H1 (cell line): ENCODE results near the gene HMCN1. TPM values are rescaled to one million over a fixed set of nuclear protein-coding genes. Genes with fewer than 3 reads are reported as not detected.

ENCODE experiments used
- CHD1 ChIP-seq: IDR thresholded peaks from 2 replicates; pipeline ENCODE4 v1.6.1; 2012; ENCODE audit warnings: low read depth, low read length, improper control_type of control experiment
- CHD7 ChIP-seq: fragments of 300-600 bp; sonication (generic); IDR thresholded peaks from 2 replicates; pipeline ENCODE4 v1.7.1; 2012; ENCODE audit warnings: low read length, moderate library complexity, mild to moderate bottlenecking, inconsistent platforms; ENCODE audit not compliant: insufficient replicate concordance
- polyA plus RNA-seq, 7 experiments: library from polyadenylated mRNA; depleted of rRNA in 3 of 7; stranded (reverse) in 5 of 7; unstranded in 2 of 7; fragments of >200 nt in 5 of 7; fragments of 200-250 nt in 2 of 7; gene quantifications; 1 replicate in 5 of 7; 2 replicates in 1 of 7; 4 replicates in 1 of 7; pipeline versions ENCODE4 v1.2.1 to v1.2.3, GENCODE V29; 2011 to 2013; ENCODE audit warnings: missing spikeins in 2 of 7, mixed read lengths in 2 of 7
- total RNA-seq: library from RNA; stranded (reverse); fragmentation: NEBNext Ultra II Directional; extraction: Animal tissue kit (Norgen Biotek cat#: 25700); gene quantifications from 2 replicates; pipeline ENCODE4 v1.2.1, GENCODE V29; 2021

HMCN1 gene
- total and polyA plus RNA-seq, 2 of the 8 experiments (the other 6 are each of a cell fraction or from before 2014, with no cell fraction given) = 13.8 to 14.6 TPM

- TF ChIP-seq CHD7 (no peak), CHD1 (no peak)
These were observed 55.5 kb downstream of the HMCN1 start (continued) for GRCh38 chr1:185789501-185790193.
